ENCODE results near the gene PGS1.

- TF ChIP-seq CTCF (IDR thresholded peaks at IDR 0.05) (no peak), POLR2A (IDR thresholded peaks at IDR 0.05) (no peak)
These were observed 40.0 kb downstream of the PGS1 start for GRCh38 chr17:78418326-78419026.

All from ovary (tissue), 3 donors.